Hepatocyte (in vitro differentiated cells): ENCODE results near the gene LCMT1.

Experiments used
- CTCF ChIP-seq: fragments of 200-600 bp; sonication (generic); IDR thresholded peaks from 2 replicates; pipeline ENCODE4 v1.5.1; 2016; ENCODE audit warnings: antibody characterized with exemption, mild to moderate bottlenecking; ENCODE audit not compliant: poor library complexity
- EZH2 ChIP-seq: fragments of 200-600 bp; sonication (generic); IDR thresholded peaks from 2 replicates; pipeline ENCODE4 v1.6.1; 2016; ENCODE audit warnings: antibody characterized with exemption, mild to moderate bottlenecking, borderline replicate concordance

GRCh38 chr16:25109643-25110042, 1.9 kb upstream of the LCMT1 start:
- TF ChIP-seq CTCF, result no peak
- no peak for TF ChIP-seq EZH2
